Measurements from ENCODE around the gene TEX13D. TPM values are rescaled to one million over a fixed set of nuclear protein-coding genes. Genes with fewer than 3 reads are reported as not detected.
"Not testable (repeated sequence)": the region's sequence is repeated elsewhere in the genome, so short reads cannot be mapped to it uniquely, and the experiment has no call there.

TEX13D gene
- total RNA-seq, 2 experiments from 2014 or later, result 0.23 TPM; not detected in 1

DNA sequence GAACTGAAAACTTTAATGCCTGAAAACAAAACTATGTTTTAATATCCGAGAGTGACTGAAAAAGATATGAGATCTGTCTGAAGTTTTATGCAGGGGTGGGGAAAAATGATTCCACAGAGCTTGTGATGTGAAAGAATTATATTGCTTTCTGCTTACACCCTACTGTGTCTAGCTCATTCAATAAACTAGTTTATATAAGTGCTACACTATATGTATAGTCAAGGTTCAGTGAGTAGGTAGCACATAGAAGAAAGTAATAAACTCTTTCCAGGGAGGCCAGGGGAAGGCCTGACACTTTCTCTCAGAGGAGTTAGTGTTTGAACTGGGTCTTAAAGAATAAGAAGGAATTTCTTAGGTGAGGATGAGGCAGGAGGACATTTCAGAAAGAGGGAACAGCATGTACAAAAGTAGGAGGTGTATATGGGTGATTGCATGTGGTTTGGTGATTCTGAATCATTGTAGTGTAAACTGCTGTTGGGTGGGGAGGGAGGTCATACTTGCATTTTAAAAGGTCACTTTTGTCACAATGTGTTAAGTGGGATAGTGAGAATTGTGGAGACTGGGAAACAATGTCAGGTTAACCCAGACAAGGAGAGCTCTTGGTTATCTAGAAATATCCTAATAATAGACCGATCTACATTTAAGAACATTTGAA, 25.1 kb upstream of the TEX13D start:
- TF ChIP-seq, protein P1, sequence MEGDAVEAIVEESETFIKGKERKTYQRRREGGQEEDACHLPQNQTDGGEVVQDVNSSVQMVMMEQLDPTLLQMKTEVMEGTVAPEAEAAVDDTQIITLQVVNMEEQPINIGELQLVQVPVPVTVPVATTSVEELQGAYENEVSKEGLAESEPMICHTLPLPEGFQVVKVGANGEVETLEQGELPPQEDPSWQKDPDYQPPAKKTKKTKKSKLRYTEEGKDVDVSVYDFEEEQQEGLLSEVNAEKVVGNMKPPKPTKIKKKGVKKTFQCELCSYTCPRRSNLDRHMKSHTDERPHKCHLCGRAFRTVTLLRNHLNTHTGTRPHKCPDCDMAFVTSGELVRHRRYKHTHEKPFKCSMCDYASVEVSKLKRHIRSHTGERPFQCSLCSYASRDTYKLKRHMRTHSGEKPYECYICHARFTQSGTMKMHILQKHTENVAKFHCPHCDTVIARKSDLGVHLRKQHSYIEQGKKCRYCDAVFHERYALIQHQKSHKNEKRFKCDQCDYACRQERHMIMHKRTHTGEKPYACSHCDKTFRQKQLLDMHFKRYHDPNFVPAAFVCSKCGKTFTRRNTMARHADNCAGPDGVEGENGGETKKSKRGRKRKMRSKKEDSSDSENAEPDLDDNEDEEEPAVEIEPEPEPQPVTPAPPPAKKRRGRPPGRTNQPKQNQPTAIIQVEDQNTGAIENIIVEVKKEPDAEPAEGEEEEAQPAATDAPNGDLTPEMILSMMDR (IDR thresholded peaks at IDR 0.05), result no peak
- DNase-seq (peak; percentile 16), ATAC-seq (peak; percentile 85)
- POLR2A ChIA-PET, result interaction anchor here (0.5 to 1.4 kb wide), 2 partner anchors 38 to 80 kb away, joined by 3 read pairs; partner anchors contain the start of gene SH2D1A
- CTCF ChIA-PET, result interaction anchor here (1.4 kb wide), 1 partner anchor 20 kb away, joined by 3 read pairs; no protein-coding TSS in a partner anchor
- no peak overlapping the region for H3K4me3 Mint-ChIP-seq
- no peaks in the 10 kb centered on the region for H3K27me3 Mint-ChIP-seq
- peaks cover 26% of the 10 kb centered on the region for H3K4me1 Mint-ChIP-seq (ENCODE audit: low read depth)
- H3K9me3 Mint-ChIP-seq, result no peaks in the 10 kb centered on the region
- H3K36me3 Mint-ChIP-seq (ENCODE audit: low read depth), result peaks cover 7% of the 10 kb centered on the region
- intact Hi-C loops (cut with micrococcal nuclease), result no loop called here
- peak overlapping the region; percentile 80 for H3K27ac Mint-ChIP-seq

DNA sequence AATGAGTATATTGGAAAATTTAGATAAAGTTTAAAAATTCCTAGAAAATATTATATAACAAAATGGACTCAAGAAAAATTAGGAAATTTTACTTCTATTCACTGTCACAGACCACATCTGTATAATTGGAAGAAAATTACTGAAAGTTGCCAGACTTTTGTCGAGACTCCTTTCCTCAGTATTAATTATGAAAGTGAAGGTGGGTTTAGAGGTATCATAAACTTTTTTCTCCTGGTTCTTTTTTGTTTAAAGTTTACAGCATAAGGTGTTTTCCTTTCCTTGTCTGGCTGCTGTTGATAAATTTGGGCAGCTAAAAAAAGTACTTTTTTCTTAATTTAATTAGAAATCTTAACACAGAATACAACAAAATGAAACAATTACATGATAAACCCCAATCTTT, 6.7 kb upstream of the TEX13D start:
- intact Hi-C loops (cut with micrococcal nuclease), result no loop called here
- CTCF ChIA-PET, result no interaction called here

DNA sequence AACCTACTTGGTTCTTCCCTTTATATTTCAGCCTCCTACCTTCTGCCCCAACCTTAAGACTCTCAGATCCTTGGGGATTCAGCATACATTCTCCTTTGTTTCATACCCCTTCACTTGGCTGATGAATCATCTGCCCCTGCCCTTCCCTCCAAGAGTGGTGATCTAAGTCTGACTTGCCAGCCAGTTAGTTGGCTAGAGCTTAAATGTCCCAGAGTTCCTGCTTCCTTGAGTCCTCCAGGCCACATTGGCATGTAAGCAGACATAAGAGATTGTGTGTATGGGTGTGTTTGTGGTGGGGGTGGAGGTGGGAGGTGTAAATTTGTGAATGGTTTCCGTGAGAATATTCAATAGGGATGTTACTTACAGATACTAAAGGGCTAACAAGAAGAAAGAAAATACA, 3.7 kb upstream of the TEX13D start:
- Mint-ChIP-seq H3K4me1 (ENCODE audit: low read depth) (peaks cover 26% of the 10 kb centered on the region), H3K27ac (peak overlapping the region; percentile 19), H3K4me3 (no peak overlapping the region), H3K27me3 (no peaks in the 10 kb centered on the region), H3K9me3 (no peaks in the 10 kb centered on the region), H3K36me3 (ENCODE audit: low read depth) (no peaks in the 10 kb centered on the region)
- POLR2A ChIA-PET, result interaction anchor here (1.0 kb wide), 1 partner anchor 17 kb away, joined by 3 read pairs; the partner anchor contains the start of gene SH2D1A
- CTCF ChIA-PET, result no interaction called here
- peak; percentile 34 for ATAC-seq
- TF ChIP-seq, protein P1 (IDR thresholded peaks at IDR 0.05), result no peak
- intact Hi-C loops (cut with micrococcal nuclease), result no loop called here
- DNase-seq, result no peak

More for the DNA sequence above, 6.7 kb upstream of the TEX13D start:
- POLR2A ChIA-PET, result interaction anchor here (0.7 to 0.9 kb wide), 2 partner anchors 16 to 63 kb away, joined by 3 to 4 read pairs; no protein-coding TSS in a partner anchor
- H3K27ac Mint-ChIP-seq, result no peak overlapping the region
- DNase-seq, result no peak
- H3K9me3 Mint-ChIP-seq, result no peaks in the 10 kb centered on the region
- no peak overlapping the region for H3K4me3 Mint-ChIP-seq
- no peaks in the 10 kb centered on the region for H3K36me3 Mint-ChIP-seq (ENCODE audit: low read depth)
- ATAC-seq, result no peak
- TF ChIP-seq, protein P1 (IDR thresholded peaks at IDR 0.05), result no peak
- H3K4me1 Mint-ChIP-seq (ENCODE audit: low read depth), result peaks cover 21% of the 10 kb centered on the region
- no peaks in the 10 kb centered on the region for H3K27me3 Mint-ChIP-seq

DNA sequence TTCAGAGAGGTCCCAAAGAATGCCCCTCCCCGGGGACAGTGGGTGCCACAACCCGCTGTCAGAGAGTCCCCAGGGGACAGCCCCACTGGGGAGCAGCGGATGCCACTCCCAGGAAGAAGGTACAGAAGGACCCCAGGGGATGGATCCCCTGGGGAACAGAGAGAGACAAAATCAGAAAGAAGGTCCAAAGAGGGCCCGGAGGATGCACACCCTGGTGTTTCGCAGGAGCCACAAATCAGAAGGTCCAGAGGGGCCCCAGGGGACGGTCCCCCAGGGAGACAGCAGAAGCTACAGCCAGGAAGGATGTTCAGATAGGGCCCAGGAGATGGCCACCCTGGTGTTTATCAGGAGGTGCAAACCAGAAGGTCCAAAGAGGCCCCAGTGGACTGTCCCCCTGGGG, 1.4 kb downstream of the TEX13D start:
- DNase-seq (no peak), ATAC-seq (no peak)
- intact Hi-C loops (cut with micrococcal nuclease), result no loop called here
- no peaks in the 10 kb centered on the region for H3K9me3 Mint-ChIP-seq
- H3K27me3 Mint-ChIP-seq, result no peaks in the 10 kb centered on the region
- ChIA-PET CTCF (no interaction called here), POLR2A (interaction anchor here (0.9 kb wide), 1 partner anchor 9 kb away, joined by 3 read pairs; no protein-coding TSS in a partner anchor)
- H3K36me3 Mint-ChIP-seq (ENCODE audit: low read depth), result no peaks in the 10 kb centered on the region
- peaks cover 39% of the 10 kb centered on the region for H3K4me1 Mint-ChIP-seq (ENCODE audit: low read depth)
- TF ChIP-seq, protein P1 (IDR thresholded peaks at IDR 0.05), result no peak
- H3K27ac Mint-ChIP-seq, result no peak overlapping the region
- no peak overlapping the region for H3K4me3 Mint-ChIP-seq

DNA sequence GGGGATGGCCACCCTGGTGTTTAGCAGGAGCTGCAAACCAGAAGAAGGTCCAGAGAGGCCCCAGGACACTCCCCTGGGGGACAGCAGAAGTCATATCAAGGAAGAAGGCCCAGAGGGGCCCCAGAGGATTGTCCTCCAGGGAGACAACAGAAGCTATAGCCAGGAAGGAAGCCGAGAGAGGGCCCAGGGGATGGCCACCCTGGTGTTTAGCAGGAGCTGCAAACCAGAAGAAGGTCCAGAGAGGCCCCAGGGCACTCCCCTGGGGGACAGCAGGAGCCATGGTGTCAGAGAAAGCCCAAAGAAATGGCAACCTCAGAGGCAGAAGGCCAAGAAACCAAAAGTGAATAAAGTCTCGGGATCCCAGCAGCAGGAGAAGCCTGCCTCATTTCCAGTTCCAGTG, 2.1 kb downstream of the TEX13D start:
- H3K4me3 Mint-ChIP-seq; H3K9me3 Mint-ChIP-seq; H3K27ac Mint-ChIP-seq; intact Hi-C loops (cut with micrococcal nuclease); H3K36me3 Mint-ChIP-seq (ENCODE audit: low read depth); ATAC-seq; POLR2A ChIA-PET; CTCF ChIA-PET; H3K27me3 Mint-ChIP-seq; DNase-seq: not testable (repeated sequence)
- peaks cover 42% of the 10 kb centered on the region for H3K4me1 Mint-ChIP-seq (ENCODE audit: low read depth)

Data from activated CD8-positive, alpha-beta T cell treated with anti-CD3 and anti-CD28 coated beads for 36 hours (primary cell).